Neural progenitor cell (in vitro differentiated cells): ENCODE measurements around the gene BICD2. TPM values are rescaled to one million over a fixed set of nuclear protein-coding genes. Genes with fewer than 3 reads are reported as not detected.

ENCODE experiments used
- DNase-seq: peaks from one replicate; pipeline ENCODE4 v3.0.0-alpha.2; 2016; ENCODE audit warnings: low spot score
- H2AFZ ChIP-seq: fragments of 200-600 bp; sonication (generic); replicated peaks from 2 replicates; pipeline ENCODE4 v1.6.1; 2016; ENCODE audit warnings: antibody characterized with exemption
- H3F3A ChIP-seq: fragments of 200-600 bp; sonication (generic); 2 replicates; pipeline ENCODE4 v1.6.1; 2016; ENCODE audit warnings: antibody characterized with exemption, low read depth
- H3K27ac ChIP-seq: fragments of 200-600 bp; sonication (generic); 2 replicates; pipeline ENCODE4 v1.5.1; 2016; ENCODE audit warnings: mild to moderate bottlenecking
- H3K27me3 ChIP-seq: fragments of 200-600 bp; sonication (generic); 2 replicates; pipeline ENCODE4 v1.6.1; 2016; ENCODE audit warnings: mild to moderate bottlenecking, moderate library complexity
- H3K36me3 ChIP-seq: fragments of 200-600 bp; sonication (generic); 2 replicates; pipeline ENCODE4 v1.5.1; 2016
- H3K4me1 ChIP-seq: fragments of 200-600 bp; sonication (generic); 2 replicates; pipeline ENCODE4 v1.6.1; 2016; ENCODE audit warnings: mixed run types
- H3K4me2 ChIP-seq: fragments of 200-600 bp; sonication (generic); 2 replicates; pipeline ENCODE4 v1.6.1; 2016
- H3K4me3 ChIP-seq: fragments of 200-600 bp; sonication (generic); 2 replicates; pipeline ENCODE4 v1.5.1; 2016
- H3K79me2 ChIP-seq: fragments of 200-600 bp; sonication (generic); 2 replicates; pipeline ENCODE4 v1.6.1; 2016; ENCODE audit warnings: low read depth
- H3K9ac ChIP-seq: fragments of 200-600 bp; sonication (generic); 2 replicates; pipeline ENCODE4 v1.6.1; 2016
- H3K9me3 ChIP-seq: fragments of 200-600 bp; sonication (generic); 2 replicates; pipeline ENCODE4 v1.5.1; 2016; ENCODE audit warnings: low read depth
- H4K20me1 ChIP-seq: fragments of 200-600 bp; sonication (generic); 2 replicates; pipeline ENCODE4 v1.6.1; 2016; ENCODE audit warnings: low read depth
- H3K27ac Mint-ChIP-seq: 3 replicates; pipeline ENCODE4 v1.8.0; 2021; ENCODE audit warnings: mixed read lengths
- H3K27me3 Mint-ChIP-seq: 2 replicates; pipeline ENCODE4 v1.8.0; 2022; ENCODE audit warnings: low read depth, mild to moderate bottlenecking, inconsistent platforms, moderate library complexity, mixed read lengths; ENCODE audit not compliant: insufficient read depth
- H3K36me3 Mint-ChIP-seq: 3 replicates; pipeline ENCODE4 v1.8.0; 2021; ENCODE audit warnings: mixed read lengths
- H3K4me1 Mint-ChIP-seq: 3 replicates; pipeline ENCODE4 v1.8.0; 2021; ENCODE audit warnings: mixed read lengths
- H3K4me3 Mint-ChIP-seq: 3 replicates; pipeline ENCODE4 v1.8.0; 2021; ENCODE audit warnings: mild to moderate bottlenecking, moderate library complexity, mixed read lengths
- H3K9me3 Mint-ChIP-seq: 3 replicates; pipeline ENCODE4 v1.8.0; 2020; ENCODE audit warnings: mixed read lengths
- EZH2 ChIP-seq: fragments of 200-600 bp; sonication (generic); IDR thresholded peaks from 2 replicates; pipeline ENCODE4 v1.6.1; 2017; ENCODE audit warnings: antibody characterized with exemption, mild to moderate bottlenecking, moderate library complexity
- EZH2phosphoT487 ChIP-seq: fragments of 200-600 bp; sonication (generic); IDR thresholded peaks from 2 replicates; pipeline ENCODE4 v1.6.1; 2017; ENCODE audit warnings: antibody characterized with exemption
- total RNA-seq: library from RNA; depleted of rRNA; stranded (reverse); fragments of >200 nt; gene quantifications from 2 replicates; pipeline ENCODE4 v1.2.3, GENCODE V29; 2015; ENCODE audit warnings: low replicate concordance
- TF ChIP-seq, protein P1 (sequence below): fragments of 200-600 bp; sonication (generic); IDR thresholded peaks from 2 replicates; pipeline ENCODE4 v1.5.1; 2017; ENCODE audit warnings: antibody characterized with exemption, mild to moderate bottlenecking

The BICD2 gene
- total RNA-seq, 1 donor from 2014 or later: 15.1 TPM

DNA sequence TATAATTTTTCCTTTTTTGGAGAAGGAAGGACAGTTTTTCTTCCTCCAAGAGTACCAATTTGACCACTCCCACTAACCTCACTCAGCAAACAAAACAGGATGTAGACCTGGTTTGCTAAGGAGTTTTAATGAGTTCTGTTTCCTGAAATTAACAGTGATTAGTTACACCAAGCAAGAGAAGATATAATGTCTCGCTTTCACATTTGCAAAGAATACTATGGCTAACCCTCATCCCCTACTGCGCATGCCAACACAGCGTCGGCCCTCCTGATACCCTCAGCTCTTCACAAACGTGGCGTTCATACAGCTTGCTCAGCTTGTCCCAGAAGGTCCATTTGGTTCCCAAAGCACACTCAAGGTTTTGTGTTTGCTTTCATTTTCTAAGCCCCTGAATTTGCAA is 52.8 kb downstream of the BICD2 start:
- Histone ChIP-seq H3K27ac (no peak overlapping the region), H3K4me1 (no peaks in the 10 kb centered on the region), H3K9ac (no peak overlapping the region), H3K27me3 (no peaks in the 10 kb centered on the region), H3F3A (peaks cover 3% of the 10 kb centered on the region), H3K79me2 (no peaks in the 10 kb centered on the region), H3K4me2 (no peak overlapping the region), H3K4me3 (no peak overlapping the region), H4K20me1 (peaks cover 9% of the 10 kb centered on the region), H2AFZ (no peak overlapping the region), H3K9me3 (no peaks in the 10 kb centered on the region), H3K36me3 (no peaks in the 10 kb centered on the region)
- H3K4me3 Mint-ChIP-seq: no peak overlapping the region
- DNase-seq: no peak
- H3K36me3 Mint-ChIP-seq: peaks cover 13% of the 10 kb centered on the region
- H3K9me3 Mint-ChIP-seq: no peaks in the 10 kb centered on the region
- no peaks in the 10 kb centered on the region for H3K4me1 Mint-ChIP-seq
- no peak overlapping the region for H3K27ac Mint-ChIP-seq
- no peaks in the 10 kb centered on the region for H3K27me3 Mint-ChIP-seq
- TF ChIP-seq EZH2phosphoT487 (no peak), EZH2 (no peak)
- TF ChIP-seq, protein P1, sequence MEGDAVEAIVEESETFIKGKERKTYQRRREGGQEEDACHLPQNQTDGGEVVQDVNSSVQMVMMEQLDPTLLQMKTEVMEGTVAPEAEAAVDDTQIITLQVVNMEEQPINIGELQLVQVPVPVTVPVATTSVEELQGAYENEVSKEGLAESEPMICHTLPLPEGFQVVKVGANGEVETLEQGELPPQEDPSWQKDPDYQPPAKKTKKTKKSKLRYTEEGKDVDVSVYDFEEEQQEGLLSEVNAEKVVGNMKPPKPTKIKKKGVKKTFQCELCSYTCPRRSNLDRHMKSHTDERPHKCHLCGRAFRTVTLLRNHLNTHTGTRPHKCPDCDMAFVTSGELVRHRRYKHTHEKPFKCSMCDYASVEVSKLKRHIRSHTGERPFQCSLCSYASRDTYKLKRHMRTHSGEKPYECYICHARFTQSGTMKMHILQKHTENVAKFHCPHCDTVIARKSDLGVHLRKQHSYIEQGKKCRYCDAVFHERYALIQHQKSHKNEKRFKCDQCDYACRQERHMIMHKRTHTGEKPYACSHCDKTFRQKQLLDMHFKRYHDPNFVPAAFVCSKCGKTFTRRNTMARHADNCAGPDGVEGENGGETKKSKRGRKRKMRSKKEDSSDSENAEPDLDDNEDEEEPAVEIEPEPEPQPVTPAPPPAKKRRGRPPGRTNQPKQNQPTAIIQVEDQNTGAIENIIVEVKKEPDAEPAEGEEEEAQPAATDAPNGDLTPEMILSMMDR: no peak

DNA sequence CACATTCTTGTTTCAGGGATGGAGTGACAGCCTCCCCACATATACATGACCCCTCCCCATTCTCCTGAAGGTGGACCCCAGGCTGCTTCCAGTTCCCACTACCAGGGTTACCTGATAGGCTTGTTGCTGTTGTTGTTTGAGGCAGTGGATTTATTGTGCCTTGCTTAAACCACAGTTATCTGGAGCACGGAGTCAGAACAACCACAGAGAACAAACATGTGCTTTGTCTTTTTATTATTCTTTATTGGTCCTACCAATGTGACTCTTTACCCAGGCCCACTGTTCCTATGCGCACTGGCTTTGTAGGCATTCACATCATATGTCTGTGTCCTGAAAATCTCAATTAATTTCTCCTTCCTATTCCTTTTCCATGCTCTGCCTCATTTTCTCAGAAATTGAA is 53.5 kb downstream of the BICD2 start:
- no peaks in the 10 kb centered on the region for H3K27me3 Mint-ChIP-seq
- peaks cover 4% of the 10 kb centered on the region for H4K20me1 ChIP-seq
- peaks cover 15% of the 10 kb centered on the region for H3K36me3 Mint-ChIP-seq
- TF ChIP-seq EZH2phosphoT487 (no peak), EZH2 (no peak)
- TF ChIP-seq, protein P1: no peak
- H2AFZ ChIP-seq: no peak overlapping the region
- H3K36me3 ChIP-seq: no peaks in the 10 kb centered on the region
- H3K4me2 ChIP-seq: no peak overlapping the region
- no peak overlapping the region for H3K27ac Mint-ChIP-seq
- no peaks in the 10 kb centered on the region for H3K27me3 ChIP-seq
- no peak for DNase-seq
- no peaks in the 10 kb centered on the region for H3K9me3 Mint-ChIP-seq
- H3K27ac ChIP-seq: no peak overlapping the region
- H3K4me1 ChIP-seq: no peaks in the 10 kb centered on the region
- H3K4me1 Mint-ChIP-seq: no peaks in the 10 kb centered on the region
- H3K4me3 Mint-ChIP-seq: no peak overlapping the region
- H3F3A ChIP-seq: peaks cover 3% of the 10 kb centered on the region
- H3K9me3 ChIP-seq: no peaks in the 10 kb centered on the region
- no peak overlapping the region for H3K9ac ChIP-seq
- H3K4me3 ChIP-seq: no peak overlapping the region
- no peaks in the 10 kb centered on the region for H3K79me2 ChIP-seq

DNA sequence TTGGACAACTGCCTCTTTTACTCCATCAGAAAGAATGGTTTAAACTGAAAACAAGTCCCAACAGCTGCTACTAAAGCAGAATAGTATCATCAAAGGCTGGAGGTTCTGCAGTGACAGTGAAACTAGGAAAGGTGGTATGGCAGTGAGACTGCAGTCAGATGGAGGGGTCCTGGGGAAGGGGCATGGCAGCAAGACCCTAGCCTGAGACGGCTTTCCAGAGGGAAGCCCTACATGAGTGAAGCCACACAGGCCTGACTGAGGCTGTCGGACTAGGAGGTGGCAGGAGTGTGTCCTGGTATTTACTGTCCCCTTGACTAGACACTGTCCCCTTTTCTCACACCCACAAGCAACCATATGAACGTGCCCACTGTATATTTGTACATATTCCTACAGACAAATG is 54.3 kb downstream of the BICD2 start:
- Histone ChIP-seq H3K9me3 (no peaks in the 10 kb centered on the region), H3F3A (peaks cover 3% of the 10 kb centered on the region), H3K27me3 (no peaks in the 10 kb centered on the region), H3K36me3 (no peaks in the 10 kb centered on the region), H3K4me1 (no peaks in the 10 kb centered on the region), H2AFZ (no peak overlapping the region), H3K9ac (no peak overlapping the region), H3K4me2 (no peak overlapping the region), H4K20me1 (no peaks in the 10 kb centered on the region), H3K79me2 (no peaks in the 10 kb centered on the region), H3K4me3 (no peak overlapping the region), H3K27ac (no peak overlapping the region)
- Mint-ChIP-seq H3K27ac (no peak overlapping the region), H3K9me3 (no peaks in the 10 kb centered on the region), H3K27me3 (no peaks in the 10 kb centered on the region), H3K36me3 (peaks cover 19% of the 10 kb centered on the region), H3K4me1 (no peaks in the 10 kb centered on the region), H3K4me3 (no peak overlapping the region)
- TF ChIP-seq EZH2phosphoT487: no peak
- TF ChIP-seq EZH2: no peak
- TF ChIP-seq, protein P1: no peak
- no peak for DNase-seq
